GM12892 (cell line): ENCODE measurements around the gene TRIM10.

Experiments
- POLR2A ChIP-seq: IDR thresholded peaks from 2 replicates; pipeline ENCODE4 v1.6.1; 2011; ENCODE audit warnings: low read depth, low read length, control low read depth
- POLR2AphosphoS5 ChIP-seq: IDR thresholded peaks from 2 replicates; pipeline ENCODE4 v1.6.1; 2011; ENCODE audit warnings: low read depth, low read length, control low read depth
- TAF1 ChIP-seq: IDR thresholded peaks from 2 replicates; pipeline ENCODE4 v1.6.1; 2011; ENCODE audit warnings: low read depth, mild to moderate bottlenecking, control low read depth, low read length, borderline replicate concordance

- TF ChIP-seq POLR2A (no peak), POLR2AphosphoS5 (no peak), TAF1 (no peak)
Observed at GRCh38 chr6:30104661-30105060, 56.4 kb downstream of the TRIM10 start.
